Karpas-422 (cell line): ENCODE data around the gene DNAAF5. TPM values are rescaled to one million over a fixed set of nuclear protein-coding genes. Genes with fewer than 3 reads are reported as not detected.
"Not testable (repeated sequence)": the region's sequence is repeated elsewhere in the genome, so short reads cannot be mapped to it uniquely, and the experiment has no call there.

Experiments used
- DNase-seq: peaks from one replicate; pipeline ENCODE4 v3.0.0-alpha.2; 2015
- H2AFZ ChIP-seq: fragments of 200-600 bp; sonication (generic); 2 replicates; pipeline ENCODE4 v1.6.1; 2014; ENCODE audit warnings: antibody characterized with exemption, low read length, mixed read lengths
- H3K27ac ChIP-seq: fragments of 200-600 bp; sonication (generic); 2 replicates; pipeline ENCODE4 v1.5.1; 2014; ENCODE audit warnings: mild to moderate bottlenecking, low read length, moderate library complexity
- H3K27me3 ChIP-seq: fragments of 200-600 bp; sonication (generic); 2 replicates; pipeline ENCODE4 v1.6.1; 2014; ENCODE audit warnings: low read length, mixed read lengths
- H3K36me3 ChIP-seq: fragments of 200-600 bp; sonication (generic); 2 replicates; pipeline ENCODE4 v1.6.1; 2014; ENCODE audit warnings: low read length, mixed read lengths; ENCODE audit not compliant: insufficient read depth
- H3K4me1 ChIP-seq: fragments of 200-600 bp; sonication (generic); 2 replicates; pipeline ENCODE4 v1.6.1; 2014; ENCODE audit warnings: mild to moderate bottlenecking, low read length, mixed read lengths
- H3K4me2 ChIP-seq: fragments of 200-600 bp; sonication (generic); 2 replicates; pipeline ENCODE4 v1.6.1; 2014; ENCODE audit warnings: low read length, low read depth, mild to moderate bottlenecking; ENCODE audit not compliant: poor library complexity, severe bottlenecking
- H3K4me3 ChIP-seq: fragments of 200-600 bp; sonication (generic); 2 replicates; pipeline ENCODE4 v1.5.1; 2014; ENCODE audit warnings: mild to moderate bottlenecking, antibody characterized with exemption, low read length, mixed read lengths
- H3K79me2 ChIP-seq: fragments of 200-600 bp; sonication (generic); 2 replicates; pipeline ENCODE4 v1.6.1; 2014; ENCODE audit warnings: mild to moderate bottlenecking, low read length, mixed read lengths
- H3K9ac ChIP-seq: fragments of 200-600 bp; sonication (generic); 2 replicates; pipeline ENCODE4 v1.6.0; 2014; ENCODE audit warnings: low read length
- H3K9me2 ChIP-seq: fragments of 200-600 bp; sonication (generic), shearing (Covaris generic); replicated peaks from 2 replicates; pipeline ENCODE4 v1.6.0; 2014; ENCODE audit warnings: mild to moderate bottlenecking, low read length, moderate library complexity; ENCODE audit not compliant: insufficient read depth
- H3K9me3 ChIP-seq: fragments of 300-700, 200-600 bp; sonication (generic); 2 replicates; pipeline ENCODE4 v1.6.1; 2014; ENCODE audit warnings: low read length, mixed read lengths
- H4K20me1 ChIP-seq: fragments of 200-600 bp; sonication (generic); 2 replicates; pipeline ENCODE4 v1.6.1; 2014; ENCODE audit warnings: mild to moderate bottlenecking, antibody characterized with exemption, low read length, low read depth; ENCODE audit not compliant: insufficient read depth
- total RNA-seq: library from RNA; depleted of rRNA; stranded (reverse); fragments of >200 nt; shearing (Covaris generic); gene quantifications from 2 replicates; pipeline ENCODE4 v1.2.3, GENCODE V29; 2014; ENCODE audit warnings: low replicate concordance

Gene DNAAF5
- total RNA-seq, 1 experiment from 2014 or later, result 22.6 TPM

DNA sequence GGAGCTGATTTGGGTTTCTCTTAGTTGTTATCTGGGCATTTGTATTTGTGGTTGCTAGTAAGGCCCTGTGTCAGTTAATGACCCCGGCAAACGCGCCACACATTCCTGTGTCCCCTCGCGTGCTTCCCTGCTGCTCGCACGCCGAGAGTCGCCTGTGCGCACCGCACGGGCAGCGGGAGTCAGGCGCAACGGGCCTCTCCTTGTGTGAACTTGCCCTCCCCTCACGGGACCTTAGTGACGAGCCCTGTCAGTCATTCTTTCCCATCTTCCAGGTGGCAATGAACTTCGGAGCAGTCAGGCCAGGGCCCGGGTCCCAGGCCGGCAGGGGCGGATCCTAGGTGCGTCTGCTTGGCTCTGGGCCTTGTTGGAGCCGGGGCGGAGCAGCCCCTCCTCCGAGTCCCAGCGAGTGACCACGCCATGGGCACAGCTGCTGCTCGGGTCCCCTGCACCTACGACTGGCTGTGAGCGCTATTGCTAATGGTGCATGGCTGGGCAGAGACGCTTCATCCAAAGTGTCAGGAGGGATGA, 13.0 kb downstream of the DNAAF5 start:
- Histone ChIP-seq H4K20me1 (no peaks in the 10 kb centered on the region), H3K79me2 (peaks cover 52% of the 10 kb centered on the region), H3K4me3 (no peak overlapping the region), H3K27me3 (no peaks in the 10 kb centered on the region), H3K4me1 (no peaks in the 10 kb centered on the region), H3K36me3 (peaks cover 31% of the 10 kb centered on the region), H2AFZ (no peak overlapping the region), H3K9ac (no peak overlapping the region), H3K9me2 (no peaks in the 10 kb centered on the region), H3K9me3 (peaks cover 9% of the 10 kb centered on the region), H3K4me2 (no peak overlapping the region), H3K27ac (no peak overlapping the region)
- DNase-seq, result no peak

DNA sequence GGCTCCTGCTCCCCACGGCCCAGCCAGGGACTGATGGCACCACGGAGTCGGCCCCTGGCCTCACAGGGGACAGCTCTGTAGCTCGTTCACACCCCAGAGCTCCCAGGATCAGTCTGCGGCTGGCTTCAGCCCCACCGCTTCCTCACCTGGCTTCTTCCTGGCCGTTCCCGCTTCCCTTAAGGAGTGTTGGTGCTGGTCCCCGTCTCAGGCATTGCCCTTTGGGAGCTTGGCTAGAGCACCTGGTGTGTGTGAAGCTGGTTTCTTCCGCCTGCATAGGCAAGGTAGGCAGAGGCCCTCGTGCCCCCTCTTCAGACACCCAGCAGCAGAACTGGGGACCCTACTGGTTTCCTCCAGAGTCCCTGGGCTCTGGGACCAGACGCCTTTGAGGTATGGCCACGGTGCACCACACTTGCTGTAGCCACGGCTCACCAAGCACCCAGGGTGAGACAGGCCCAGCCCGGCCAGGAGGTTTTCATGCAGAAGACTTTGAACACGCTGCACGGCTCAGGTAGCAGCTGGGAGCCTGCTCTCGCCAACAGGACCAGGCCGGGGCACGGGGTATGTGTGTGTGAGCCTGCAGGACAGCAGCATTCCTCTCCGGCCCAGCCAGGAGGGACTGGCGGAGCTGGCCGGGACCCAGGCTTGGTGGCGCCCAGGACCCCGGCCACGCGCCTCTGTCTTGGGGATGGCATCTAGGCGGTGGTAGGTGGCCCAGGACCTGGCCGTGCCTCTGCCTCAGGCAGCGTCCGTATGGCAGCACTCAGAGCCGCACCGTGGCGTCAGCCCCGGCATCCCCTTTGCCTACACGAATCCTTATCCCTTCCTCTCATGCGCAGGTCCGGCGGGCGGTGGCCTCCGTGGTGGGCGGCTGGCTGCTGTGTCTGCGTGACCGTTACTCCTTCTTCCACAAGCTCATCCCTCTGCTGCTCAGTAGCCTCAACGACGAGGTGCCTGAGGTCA, 13.8 kb downstream of the DNAAF5 start:
- Histone ChIP-seq H3K4me2 (no peak overlapping the region), H3K27me3 (no peaks in the 10 kb centered on the region), H3K36me3 (peaks cover 27% of the 10 kb centered on the region), H2AFZ (no peak overlapping the region), H3K4me1 (no peaks in the 10 kb centered on the region), H3K9me3 (peaks cover 1% of the 10 kb centered on the region), H3K27ac (no peak overlapping the region), H3K79me2 (peaks cover 48% of the 10 kb centered on the region), H4K20me1 (no peaks in the 10 kb centered on the region), H3K9me2 (no peaks in the 10 kb centered on the region), H3K4me3 (no peak overlapping the region), H3K9ac (no peak overlapping the region)
- DNase-seq, result no peak

DNA sequence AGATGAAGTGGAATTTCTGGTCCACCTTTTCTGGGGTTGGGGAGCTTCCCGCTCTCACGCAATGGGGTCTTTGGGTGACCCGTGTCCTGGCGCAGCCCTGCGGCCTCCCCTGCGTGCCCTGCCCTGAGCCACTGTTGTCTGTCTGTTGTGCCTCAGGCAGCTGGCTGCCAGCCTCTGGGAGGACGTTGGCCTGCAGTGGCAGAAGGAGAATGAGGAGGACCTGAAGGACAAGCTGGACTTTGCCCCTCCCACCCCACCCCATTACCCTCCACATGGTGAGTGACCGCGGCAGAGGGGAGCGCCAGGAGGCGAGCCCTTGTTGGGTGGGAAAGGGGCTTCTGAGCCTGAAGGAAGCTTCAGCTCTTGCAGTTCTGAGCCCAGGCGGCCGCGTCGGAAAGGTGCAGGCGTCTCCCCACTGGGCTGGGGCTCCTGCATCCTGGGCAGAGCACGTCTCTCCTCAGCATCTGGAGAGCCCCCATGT, 14.7 kb downstream of the DNAAF5 start:
- Histone ChIP-seq H3K4me3 (no peak overlapping the region), H3K9me2 (no peaks in the 10 kb centered on the region), H3K79me2 (peaks cover 44% of the 10 kb centered on the region), H3K9ac (no peak overlapping the region), H3K27me3 (no peaks in the 10 kb centered on the region), H3K27ac (no peak overlapping the region), H3K9me3 (no peaks in the 10 kb centered on the region), H3K4me2 (no peak overlapping the region), H3K36me3 (peaks cover 20% of the 10 kb centered on the region), H3K4me1 (no peaks in the 10 kb centered on the region), H4K20me1 (no peaks in the 10 kb centered on the region), H2AFZ (no peak overlapping the region)
- no peak for DNase-seq

DNA sequence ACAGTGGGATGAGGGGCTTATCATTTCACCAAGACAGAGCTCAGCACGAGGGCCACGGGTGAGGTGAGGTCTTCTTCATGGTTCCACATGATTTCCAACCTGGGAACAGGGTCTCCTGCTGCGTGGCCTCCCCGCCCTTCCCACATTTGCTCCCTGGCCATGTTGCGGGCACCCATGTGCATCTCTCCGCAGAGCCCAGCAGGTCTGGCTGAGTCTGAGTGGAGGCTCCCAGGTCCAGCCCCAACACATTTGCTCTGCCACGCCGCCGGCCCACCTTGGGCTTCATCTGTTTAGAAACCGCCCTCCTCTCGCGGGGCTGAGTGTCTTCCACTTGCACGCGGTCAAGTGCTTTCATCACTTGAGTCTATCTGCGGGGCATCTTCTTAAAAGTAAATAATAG, 15.4 kb downstream of the DNAAF5 start:
- no peak overlapping the region for H3K4me2 ChIP-seq
- H2AFZ ChIP-seq, result no peak overlapping the region
- no peak overlapping the region for H3K27ac ChIP-seq
- H3K9ac ChIP-seq, result no peak overlapping the region
- no peak for DNase-seq
- H3K27me3 ChIP-seq, result no peaks in the 10 kb centered on the region
- H3K79me2 ChIP-seq, result peaks cover 40% of the 10 kb centered on the region
- H3K9me3 ChIP-seq, result no peaks in the 10 kb centered on the region
- no peaks in the 10 kb centered on the region for H3K9me2 ChIP-seq
- no peaks in the 10 kb centered on the region for H3K4me1 ChIP-seq
- H4K20me1 ChIP-seq, result no peaks in the 10 kb centered on the region
- peaks cover 15% of the 10 kb centered on the region for H3K36me3 ChIP-seq
- H3K4me3 ChIP-seq, result no peak overlapping the region

DNA sequence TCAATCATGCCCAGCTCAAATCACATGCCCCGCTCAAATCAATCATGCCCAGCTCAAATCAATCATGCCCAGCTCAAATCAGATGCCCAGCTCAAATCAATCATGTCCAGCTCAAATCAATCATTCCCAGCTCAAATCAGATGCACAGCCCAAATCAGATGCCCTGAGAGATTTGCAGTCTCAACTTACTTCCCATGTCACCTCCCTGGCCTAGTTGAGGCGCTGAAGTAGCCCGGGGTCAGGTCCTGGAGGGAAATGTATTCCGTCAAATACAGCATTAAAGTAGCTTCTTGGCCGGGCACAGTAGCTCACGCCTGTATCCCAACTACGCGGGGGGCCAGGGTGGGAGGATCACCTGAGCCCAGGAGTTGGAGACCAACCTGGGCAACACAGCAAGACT, 16.3 kb downstream of the DNAAF5 start:
- Histone ChIP-seq H3K4me2 (no peak overlapping the region), H3K36me3 (peaks cover 15% of the 10 kb centered on the region), H3K9ac (no peak overlapping the region), H3K79me2 (peaks cover 38% of the 10 kb centered on the region), H3K27ac (no peak overlapping the region), H4K20me1 (no peaks in the 10 kb centered on the region), H3K9me2 (no peaks in the 10 kb centered on the region), H3K9me3 (no peaks in the 10 kb centered on the region), H2AFZ (no peak overlapping the region), H3K4me3 (no peak overlapping the region), H3K27me3 (no peaks in the 10 kb centered on the region), H3K4me1 (no peaks in the 10 kb centered on the region)
- no peak for DNase-seq

DNA sequence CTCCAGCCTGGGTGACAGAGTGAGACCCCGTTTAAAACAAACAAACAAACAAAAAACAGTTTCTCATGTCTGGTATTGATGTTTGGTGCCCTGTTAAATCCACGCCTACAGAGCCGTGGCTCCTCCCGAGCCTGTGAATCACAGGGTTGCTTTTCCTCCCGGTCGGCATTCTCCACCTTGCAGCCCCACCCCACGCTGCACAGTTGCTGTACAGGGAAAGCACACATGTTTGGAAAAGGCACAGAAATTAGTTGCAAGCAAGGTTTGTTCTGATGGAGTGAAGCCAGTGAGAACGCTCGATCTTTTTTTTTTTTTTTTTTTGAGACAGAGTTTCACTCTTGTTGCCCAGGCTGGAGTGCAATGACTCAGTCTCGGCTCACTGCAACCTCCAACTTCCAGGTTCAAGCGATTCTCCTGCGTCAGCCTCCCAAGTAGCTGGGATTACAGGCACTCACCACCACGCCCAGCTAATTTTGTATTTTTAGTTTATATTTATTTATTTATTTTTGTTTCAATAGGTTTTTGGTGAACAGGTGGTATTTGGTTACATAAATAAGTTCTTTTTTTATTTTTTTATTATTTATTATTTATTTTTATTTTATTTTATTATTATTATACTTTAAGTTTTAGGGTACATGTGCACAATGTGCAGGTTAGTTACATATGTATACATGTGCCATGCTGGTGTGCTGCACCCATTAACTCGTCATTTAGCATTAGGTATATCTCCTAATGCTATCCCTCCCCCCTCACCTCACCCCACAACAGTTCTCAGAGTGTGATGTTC, 17.0 kb downstream of the DNAAF5 start:
- not testable (repeated sequence) for H3K9me2 ChIP-seq, H4K20me1 ChIP-seq, H3K27me3 ChIP-seq, H3K9ac ChIP-seq, H3K9me3 ChIP-seq, H3K4me2 ChIP-seq, H2AFZ ChIP-seq, H3K27ac ChIP-seq, H3K4me3 ChIP-seq, DNase-seq, H3K4me1 ChIP-seq
- peaks cover 13% of the 10 kb centered on the region; the same call in 1 of the 2 replicates for H3K36me3 ChIP-seq
- H3K79me2 ChIP-seq, result peaks cover 33% of the 10 kb centered on the region

DNA sequence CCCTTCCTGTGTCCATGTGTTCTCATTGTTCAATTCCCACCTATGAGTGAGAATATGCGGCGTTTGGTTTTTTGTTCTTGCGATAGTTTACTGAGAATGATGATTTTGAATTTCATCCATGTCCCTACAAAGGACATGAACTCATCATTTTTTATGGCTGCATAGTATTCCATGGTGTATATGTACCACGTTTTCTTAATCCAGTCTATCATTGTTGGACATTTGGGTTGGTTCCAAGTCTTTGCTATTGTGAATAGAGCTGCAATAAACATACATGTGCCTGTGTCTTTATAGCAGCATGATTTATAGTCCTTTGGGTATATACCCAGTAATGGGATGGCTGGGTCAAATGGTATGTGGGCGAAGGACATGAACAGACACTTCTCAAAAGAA, 17.6 kb downstream of the DNAAF5 start:
- not testable (repeated sequence) for H3K27me3 ChIP-seq, H3K9ac ChIP-seq, H3K4me3 ChIP-seq, H3K4me1 ChIP-seq, DNase-seq, H3K4me2 ChIP-seq, H3K27ac ChIP-seq, H3K9me2 ChIP-seq, H3K9me3 ChIP-seq, H2AFZ ChIP-seq, H4K20me1 ChIP-seq
- Histone ChIP-seq H3K79me2 (peaks cover 32% of the 10 kb centered on the region), H3K36me3 (peaks cover 13% of the 10 kb centered on the region; the same call in 1 of the 2 replicates)
